Mononuclear cell (primary cell): ENCODE measurements around the gene RNU1-4. TPM values are rescaled to one million over a fixed set of nuclear protein-coding genes. Genes with fewer than 3 reads are reported as not detected.
"Not testable (repeated sequence)": the region's sequence is repeated elsewhere in the genome, so short reads cannot be mapped to it uniquely, and the experiment has no call there.

Experiments
- H3K27me3 ChIP-seq: 2 replicates; pipeline ENCODE4 v1.6.0; 2011; ENCODE audit warnings: low read length, control low read depth; ENCODE audit not compliant: insufficient read depth
- H3K4me1 ChIP-seq: 2 replicates; pipeline ENCODE4 v1.5.1; 2011; ENCODE audit warnings: mild to moderate bottlenecking, low read length, control low read depth; ENCODE audit not compliant: insufficient read depth
- H3K4me3 ChIP-seq: 2 replicates; pipeline ENCODE4 v1.5.1; 2011; ENCODE audit warnings: mild to moderate bottlenecking, low read length, moderate library complexity
- H3K9me3 ChIP-seq: 2 replicates; pipeline ENCODE4 v1.5.1; 2011; ENCODE audit warnings: low read depth, mild to moderate bottlenecking, control low read depth, low read length
- total RNA-seq: library from RNA; depleted of rRNA; stranded (reverse); fragments of >200 nt; gene quantifications from one replicate; pipeline ENCODE4 v1.2.3, GENCODE V29; 2012

The RNU1-4 gene
- total RNA-seq, 1 donor = under 0.01 TPM

DNA sequence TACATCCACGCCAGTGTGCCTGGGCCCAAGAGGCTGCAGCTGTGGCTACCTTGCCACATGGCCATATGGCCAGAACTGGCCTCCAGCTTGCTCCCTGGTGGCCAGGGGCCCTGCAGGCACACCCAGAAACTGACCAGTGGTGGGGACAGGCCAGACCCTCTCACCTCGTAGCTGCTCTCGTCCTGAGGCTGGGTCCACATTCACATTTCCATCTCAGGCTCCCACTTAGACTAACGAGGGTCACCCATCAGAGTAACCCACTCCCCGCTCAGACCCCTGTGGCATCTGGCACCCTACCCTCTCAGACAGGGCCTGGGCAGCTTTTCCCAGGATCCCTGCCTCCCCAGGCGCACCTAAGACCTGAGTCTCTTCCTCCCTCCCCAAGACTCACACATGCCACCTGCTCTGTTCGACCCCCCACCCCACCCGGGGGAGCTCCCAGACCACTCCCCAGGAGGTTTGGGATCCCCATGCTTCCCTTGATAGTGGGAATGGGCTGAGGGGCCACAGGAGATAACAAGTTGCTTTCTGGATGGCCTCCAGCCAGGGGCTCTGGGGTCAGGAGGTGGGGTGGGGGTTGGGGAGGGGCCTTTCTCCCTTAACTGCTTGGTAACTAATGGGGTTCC is 21.3 kb upstream of the RNU1-4 start:
- H3K9me3 ChIP-seq = no peaks in the 10 kb centered on the region
- H3K4me1 ChIP-seq = no peaks in the 10 kb centered on the region
- H3K4me3 ChIP-seq = no peak overlapping the region
- peaks cover 3% of the 10 kb centered on the region for H3K27me3 ChIP-seq

DNA sequence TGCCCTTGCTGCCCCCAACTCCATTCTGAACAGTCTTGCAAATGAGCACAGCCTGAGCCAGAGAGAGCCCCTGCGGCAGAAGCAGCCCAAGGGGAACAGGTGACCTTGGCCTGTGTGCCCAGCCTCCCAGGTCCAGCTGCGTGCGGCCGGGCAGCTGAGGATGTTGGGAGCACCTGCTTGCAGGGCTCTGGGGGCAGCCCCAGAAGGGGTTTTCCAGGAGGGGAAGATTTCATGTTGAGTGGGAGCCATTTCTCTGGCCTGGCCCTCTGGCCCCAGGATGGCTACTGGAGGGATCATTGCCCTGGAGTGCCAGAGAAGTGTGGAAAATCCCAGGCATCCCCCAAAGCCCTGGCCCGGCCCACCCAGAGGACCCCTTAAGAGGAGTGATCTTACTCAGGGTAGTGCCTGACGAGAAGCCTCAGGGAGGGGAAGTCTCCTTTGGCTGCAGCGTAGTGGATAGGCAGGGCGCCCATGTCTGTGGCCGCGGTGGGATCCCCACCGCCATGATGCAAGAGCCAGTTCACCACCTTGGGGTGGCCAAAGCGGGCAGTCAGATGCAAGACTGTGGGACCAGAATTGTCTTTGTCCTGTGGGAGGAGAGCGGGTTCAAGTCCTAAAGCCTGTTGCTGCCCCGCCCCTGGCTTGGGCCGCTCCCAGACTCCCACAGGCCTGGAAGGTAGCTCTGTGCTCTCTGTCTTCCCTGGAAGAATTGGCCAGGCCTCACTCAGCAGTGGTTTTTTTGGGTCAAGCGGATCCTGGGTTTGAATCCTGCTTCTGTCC is 20.6 kb upstream of the RNU1-4 start:
- Histone ChIP-seq H3K4me1 (no peaks in the 10 kb centered on the region), H3K9me3 (no peaks in the 10 kb centered on the region), H3K4me3 (no peak overlapping the region), H3K27me3 (peaks cover 3% of the 10 kb centered on the region)

DNA sequence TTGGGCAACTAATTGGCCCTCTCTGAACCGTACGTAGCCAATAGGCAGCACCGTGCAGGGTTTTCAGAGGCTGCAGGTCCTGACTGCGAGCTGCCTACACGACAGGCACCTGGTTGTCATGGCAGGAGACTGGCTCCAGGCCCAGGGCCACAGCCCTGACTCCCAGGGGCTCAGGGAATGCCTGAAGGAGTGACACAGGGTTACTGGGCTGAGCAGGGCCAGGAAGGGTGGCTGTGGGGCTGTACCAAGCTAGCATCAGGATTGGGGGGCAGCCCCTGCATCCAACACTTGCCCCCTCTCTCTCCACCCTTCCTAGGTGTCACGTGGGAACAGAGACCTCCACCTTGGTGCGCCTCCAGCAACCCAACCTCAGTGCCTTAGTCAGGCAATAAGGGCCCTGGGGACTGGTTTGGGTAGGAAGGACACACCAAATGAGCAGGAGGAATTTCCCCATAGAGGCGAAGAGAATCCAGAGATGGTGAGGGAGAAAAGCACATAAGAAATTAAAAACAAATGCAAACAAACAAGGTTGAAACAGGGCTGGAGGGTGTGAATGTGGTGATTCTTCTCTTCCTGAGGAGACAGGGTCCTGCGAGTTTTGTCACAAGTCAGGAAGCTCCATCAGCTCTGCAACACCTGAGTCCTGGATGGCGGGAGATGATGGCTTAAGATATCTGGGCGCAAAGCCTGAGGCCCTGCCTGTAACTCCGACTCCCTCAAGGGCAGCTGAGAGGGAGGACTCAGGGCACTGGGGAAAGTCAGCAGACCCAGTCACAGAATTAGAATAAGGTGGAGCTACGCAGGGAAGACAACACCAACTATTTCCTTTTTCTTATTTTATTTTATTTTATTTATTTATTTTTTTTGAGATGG is 19.7 kb upstream of the RNU1-4 start:
- Histone ChIP-seq H3K27me3 (peaks cover 8% of the 10 kb centered on the region), H3K4me3 (no peak overlapping the region), H3K9me3 (no peaks in the 10 kb centered on the region), H3K4me1 (no peaks in the 10 kb centered on the region)

DNA sequence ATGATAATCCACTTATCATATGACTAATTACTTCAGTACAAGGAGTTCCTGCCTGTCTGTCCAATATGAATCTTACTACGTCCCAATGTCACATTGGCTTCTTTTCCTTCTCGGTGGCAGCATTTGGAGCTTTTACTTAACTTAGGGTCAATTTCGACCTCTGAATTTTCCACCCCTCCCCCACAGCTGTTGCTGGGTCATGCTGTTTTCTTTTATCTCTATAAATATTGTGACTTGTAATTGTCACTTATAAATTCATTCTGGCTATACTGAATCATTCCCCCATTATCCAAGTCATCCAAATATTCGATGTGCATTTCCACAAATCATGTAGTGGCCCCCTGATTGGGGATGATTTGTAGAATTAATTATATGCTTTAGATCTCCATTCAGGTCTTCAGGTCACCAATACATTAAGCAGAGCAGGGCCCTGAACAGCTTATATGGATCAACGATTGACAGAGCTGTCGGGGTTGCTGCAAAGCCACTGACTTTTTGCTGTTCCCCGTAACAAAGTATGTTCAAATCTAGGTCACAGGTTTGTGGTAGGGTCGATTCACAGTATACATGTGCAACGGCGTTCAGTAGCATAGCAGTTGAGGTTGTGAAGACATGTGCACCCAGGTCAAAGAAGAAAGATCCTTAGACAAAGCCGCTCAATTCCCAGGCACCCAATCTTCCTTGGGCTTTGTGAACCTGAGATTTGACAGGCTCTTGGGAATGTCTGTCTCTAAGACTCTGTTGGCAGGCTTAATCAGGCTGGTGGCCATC is 18.3 kb upstream of the RNU1-4 start:
- Histone ChIP-seq H3K27me3 (peaks cover 11% of the 10 kb centered on the region), H3K4me1 (no peaks in the 10 kb centered on the region), H3K9me3 (no peaks in the 10 kb centered on the region), H3K4me3 (no peak overlapping the region)

DNA sequence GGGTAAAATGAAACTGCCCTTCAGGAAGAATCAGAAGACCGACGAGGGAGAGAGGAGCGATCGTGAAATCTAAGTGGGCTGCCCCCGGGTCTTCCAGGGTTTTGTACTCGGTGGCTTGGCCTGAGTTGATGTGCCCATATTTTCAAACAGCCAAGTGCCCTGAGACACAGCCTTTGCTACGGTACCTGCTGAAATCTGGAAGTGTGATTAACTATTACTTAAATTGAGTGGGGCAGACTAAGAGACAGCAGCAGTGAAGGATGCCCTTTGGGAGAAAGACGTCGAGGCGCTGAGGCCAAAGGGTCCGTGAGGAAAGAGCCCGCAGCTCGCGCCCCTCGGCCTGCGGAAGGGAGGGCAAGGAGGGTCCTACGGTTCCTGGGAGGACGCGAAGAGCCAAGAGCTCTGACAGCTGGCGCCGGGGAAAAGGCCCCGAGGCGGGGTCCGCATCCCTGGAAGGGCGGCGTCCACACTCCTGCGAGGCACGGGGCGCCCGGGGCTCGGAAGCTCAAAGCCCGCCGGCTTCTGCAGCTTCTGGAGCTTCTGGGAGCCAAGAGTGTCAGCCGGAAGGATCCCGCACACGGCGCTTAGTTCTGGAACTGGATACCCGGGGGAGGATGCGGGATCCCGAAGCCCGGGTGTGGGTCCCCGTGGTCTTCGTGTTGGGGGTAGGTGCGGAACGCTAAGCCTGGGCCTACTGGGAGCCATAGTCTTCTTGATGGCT is 15.4 kb upstream of the RNU1-4 start:
- H3K27me3 ChIP-seq = peaks cover 14% of the 10 kb centered on the region
- H3K4me3 ChIP-seq = no peak overlapping the region
- no peaks in the 10 kb centered on the region for H3K4me1 ChIP-seq
- H3K9me3 ChIP-seq = no peaks in the 10 kb centered on the region

DNA sequence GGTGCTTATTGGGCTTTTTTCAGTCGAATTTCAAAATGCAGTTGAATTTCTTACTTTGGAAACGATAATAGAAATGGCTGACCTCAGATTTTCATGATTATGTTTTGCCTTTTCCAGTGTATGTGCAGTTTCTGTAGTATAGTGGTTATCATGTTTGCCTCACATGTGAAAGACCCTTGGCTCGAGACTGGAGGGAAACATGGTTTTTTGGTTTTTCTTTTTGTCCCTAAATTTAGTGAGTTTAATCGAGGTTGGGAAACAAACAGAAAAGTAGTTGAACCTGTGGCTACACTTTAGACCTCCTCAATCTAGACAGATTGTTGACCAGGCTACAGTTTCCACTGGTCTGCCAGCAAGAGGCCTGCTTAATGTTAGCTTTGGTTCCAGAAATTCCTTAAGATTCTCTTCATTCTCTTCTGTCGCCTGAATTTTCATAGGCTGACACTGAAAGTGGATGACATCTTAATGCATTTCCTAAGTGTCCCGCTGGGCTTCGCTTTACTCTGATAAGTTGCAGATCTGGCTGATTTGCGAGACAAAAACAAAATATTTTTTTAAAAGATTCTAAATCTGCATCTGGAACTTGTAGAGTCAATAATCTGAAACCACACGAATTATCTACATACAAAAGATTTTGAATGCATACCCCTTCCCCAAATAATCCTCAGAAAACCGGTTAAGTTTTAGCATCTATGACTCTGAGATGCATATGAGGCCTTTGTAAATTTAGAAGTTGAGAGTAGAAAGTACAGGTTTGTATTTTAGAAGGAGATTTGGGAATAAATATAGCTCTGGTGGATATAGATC is 14.7 kb upstream of the RNU1-4 start:
- not testable (repeated sequence) for H3K4me3 ChIP-seq, H3K4me1 ChIP-seq, H3K9me3 ChIP-seq
- H3K27me3 ChIP-seq = peaks cover 11% of the 10 kb centered on the region

DNA sequence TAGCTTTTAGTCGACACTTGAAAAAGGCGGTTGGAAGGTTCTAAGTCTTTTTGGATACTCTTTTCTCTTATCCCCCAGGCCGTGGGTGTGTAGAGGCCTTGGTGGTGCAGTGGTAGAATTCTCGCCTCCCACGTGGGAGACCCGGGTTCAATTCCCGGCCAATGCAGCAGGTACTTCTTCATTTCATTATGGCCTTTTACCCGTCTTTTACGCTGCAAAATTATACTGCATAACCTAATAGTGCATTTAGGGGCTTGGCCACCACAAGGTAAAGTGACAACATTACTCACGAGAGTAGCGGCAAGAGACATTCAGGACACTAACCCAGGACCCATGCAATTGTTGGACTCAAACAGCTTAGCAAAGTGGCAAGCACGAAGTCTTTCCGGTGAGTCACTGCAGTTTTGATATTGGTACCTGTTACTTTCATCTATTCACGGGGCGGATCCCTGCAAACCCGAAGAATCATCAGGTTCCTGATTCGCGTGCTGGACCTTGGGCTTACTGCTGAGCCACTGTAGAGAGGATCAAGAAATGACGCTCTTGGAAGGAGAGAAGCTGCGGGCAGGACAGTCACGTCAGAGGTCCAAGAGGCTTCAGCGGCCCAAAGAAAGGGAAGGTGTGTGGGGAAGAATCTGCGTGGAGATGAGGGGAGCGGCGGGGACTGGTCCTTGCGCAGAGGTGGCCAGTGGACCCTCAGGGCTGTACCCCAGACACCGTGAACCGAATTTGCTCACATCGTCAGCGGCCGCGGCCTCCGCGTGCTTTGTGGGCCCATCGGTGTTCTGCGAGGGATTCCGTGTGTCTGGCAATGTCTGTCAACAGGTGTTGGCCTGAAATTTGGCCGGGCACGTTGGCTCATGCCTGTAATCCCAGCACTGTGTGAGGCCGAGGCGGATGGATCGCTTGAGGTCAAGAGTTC is 12.9 kb upstream of the RNU1-4 start:
- no peak overlapping the region for H3K4me3 ChIP-seq
- no peaks in the 10 kb centered on the region for H3K4me1 ChIP-seq
- H3K27me3 ChIP-seq = peaks cover 11% of the 10 kb centered on the region
- no peaks in the 10 kb centered on the region for H3K9me3 ChIP-seq

DNA sequence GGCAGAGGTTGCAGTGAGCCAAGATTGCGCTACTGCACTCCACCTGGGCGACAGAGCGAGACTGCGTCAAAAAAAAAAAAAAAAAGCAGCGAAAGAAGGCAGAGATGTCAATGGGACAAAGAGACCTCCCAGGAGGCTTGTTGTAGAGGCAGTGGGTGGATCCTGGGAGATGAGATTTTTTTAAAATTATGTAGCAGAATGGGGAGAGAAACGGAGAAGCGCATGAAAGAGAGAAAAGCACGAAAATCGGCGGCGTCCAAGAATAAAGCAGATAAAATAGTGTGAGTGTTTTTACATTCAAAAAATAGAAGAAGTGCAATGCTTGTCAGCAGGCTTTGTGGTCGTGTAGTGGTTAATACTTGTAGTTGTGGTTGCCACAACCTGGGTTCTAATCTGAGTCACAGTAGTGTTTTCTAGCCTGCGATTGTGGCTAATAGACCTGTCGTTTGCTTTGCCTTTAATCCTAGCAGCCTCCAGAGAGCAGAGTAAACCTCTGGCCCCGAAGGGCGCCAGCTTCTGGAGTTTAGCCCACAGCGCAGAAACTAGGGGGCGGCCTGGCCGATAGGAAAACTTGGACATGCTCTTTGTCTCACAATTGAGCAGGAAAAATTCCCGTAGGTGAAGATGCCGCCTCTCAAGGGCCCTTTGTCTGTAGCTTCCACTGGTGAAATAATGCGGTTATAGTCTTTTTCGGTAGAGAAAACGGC is 11.9 kb upstream of the RNU1-4 start:
- H3K9me3 ChIP-seq, H3K4me1 ChIP-seq, H3K4me3 ChIP-seq: not testable (repeated sequence)
- H3K27me3 ChIP-seq = peaks cover 11% of the 10 kb centered on the region

DNA sequence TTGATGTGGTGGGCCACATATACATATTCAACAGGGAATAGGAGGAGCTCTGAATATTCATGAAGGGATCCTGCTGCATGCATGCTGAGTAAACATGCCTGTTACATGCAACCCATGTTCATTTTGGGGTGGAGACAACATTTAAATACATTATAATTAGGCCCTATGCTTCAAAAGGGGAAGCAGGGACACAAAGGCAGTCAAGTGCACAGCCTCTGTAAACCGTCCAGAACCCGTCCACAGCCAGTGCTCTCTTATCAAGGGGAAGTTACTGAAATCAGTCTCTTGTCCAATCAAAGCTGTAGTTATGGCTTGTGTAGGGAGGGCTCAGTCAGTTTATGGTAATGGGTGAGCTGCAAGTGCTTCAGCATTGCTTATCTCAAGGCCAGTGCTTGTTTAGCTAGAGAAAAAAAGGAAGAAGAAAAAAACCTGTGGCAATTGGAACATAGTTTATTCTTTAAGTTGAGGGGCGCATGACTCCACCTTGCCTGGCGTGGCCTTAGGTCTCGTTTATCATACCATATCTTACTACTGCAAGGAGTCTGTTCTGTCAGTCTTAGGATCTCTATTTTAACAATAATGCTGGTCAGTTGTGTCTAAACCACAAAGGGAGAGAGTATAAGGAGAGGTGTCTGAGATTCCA is 7.9 kb upstream of the RNU1-4 start:
- not testable (repeated sequence) for H3K4me1 ChIP-seq, H3K27me3 ChIP-seq, H3K9me3 ChIP-seq

DNA sequence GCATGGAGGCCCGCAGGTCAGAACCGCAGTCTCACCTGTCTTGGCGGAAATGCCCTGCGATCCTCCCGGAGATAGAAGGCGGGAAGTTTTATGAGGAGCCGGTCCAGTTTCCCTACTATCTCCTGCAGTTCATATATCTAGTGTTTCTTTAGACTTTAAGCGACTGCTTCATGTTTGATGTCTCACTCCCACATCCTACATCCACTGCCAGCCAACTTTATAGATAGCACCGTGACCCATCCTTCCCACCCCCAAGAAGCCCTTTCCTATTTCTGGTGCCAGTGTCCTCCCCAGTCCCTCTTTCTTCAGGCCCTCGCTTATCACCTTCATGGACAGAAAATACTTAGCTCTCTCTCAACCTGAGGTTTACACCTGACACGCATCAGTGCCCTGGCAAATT is 914 bp downstream of the RNU1-4 start:
- not testable (repeated sequence) for H3K4me3 ChIP-seq, H3K4me1 ChIP-seq, H3K9me3 ChIP-seq, H3K27me3 ChIP-seq

More for the DNA sequence above, 7.9 kb upstream of the RNU1-4 start:
- not testable (repeated sequence) for H3K4me3 ChIP-seq

DNA sequence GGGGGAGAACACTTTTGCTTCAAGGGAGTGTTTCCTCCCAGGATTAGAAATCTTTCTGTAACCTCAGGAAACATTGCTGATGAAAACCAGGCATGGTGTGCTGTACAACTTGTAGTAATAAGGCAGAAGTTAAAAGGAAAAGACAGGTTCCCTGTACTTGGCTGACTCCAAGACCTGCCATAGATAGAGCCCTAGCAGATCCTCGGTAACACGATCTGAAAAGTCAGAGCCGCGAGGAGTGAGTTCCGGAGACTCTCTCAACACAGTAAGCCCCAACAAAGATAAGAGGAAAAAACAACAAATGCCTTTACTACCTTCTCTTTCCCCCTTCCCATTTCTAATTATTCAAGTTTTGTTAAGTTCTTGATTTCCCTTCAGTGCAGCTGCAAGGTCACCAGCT is 7.3 kb downstream of the RNU1-4 start:
- not testable (repeated sequence) for H3K27me3 ChIP-seq, H3K9me3 ChIP-seq, H3K4me3 ChIP-seq, H3K4me1 ChIP-seq

DNA sequence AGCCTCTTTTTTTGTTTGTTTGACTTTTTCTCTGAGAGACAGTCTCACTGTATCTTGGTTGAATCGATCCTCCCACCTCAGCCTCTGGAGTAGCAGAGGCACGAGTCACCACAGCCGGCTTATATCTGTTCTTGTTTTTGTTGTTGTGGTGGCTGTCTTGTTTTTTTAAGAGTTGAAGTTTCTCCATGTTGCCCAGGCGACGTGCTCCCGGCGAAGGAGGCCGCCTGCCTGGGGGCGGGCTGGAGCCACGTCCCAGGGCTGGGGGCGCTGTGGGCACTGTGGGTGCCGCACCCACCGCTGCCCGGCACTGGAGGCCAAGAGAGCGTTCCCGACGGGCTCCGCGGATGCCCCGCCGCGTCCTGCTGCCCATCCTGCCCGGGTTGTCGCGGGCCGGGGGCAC is 8.4 kb downstream of the RNU1-4 start:
- not testable (repeated sequence) for H3K9me3 ChIP-seq, H3K4me1 ChIP-seq, H3K27me3 ChIP-seq, H3K4me3 ChIP-seq
